HepG2 (cell line): ENCODE measurements around the gene PCDHGA1. TPM values are rescaled to one million over a fixed set of nuclear protein-coding genes. Genes with fewer than 3 reads are reported as not detected.

Experiments
- ATAC-seq: fragments of 200-7000 bp; cut with Tn5 transposase; 3 replicates; pipeline ENCODE4 v1.9.1; 2020; ENCODE audit warnings: mild to moderate bottlenecking, moderate library complexity
- BruUV-seq: library from RNA; stranded (reverse); fragments of 400-500 nt; replicated peaks from 2 replicates; lab custom pipeline; 2021; lab: Mats Ljungman, UMichigan
- CTCF ChIA-PET: fragments of 300-600 bp; formaldehyde crosslinking; extraction: SDS; loops from one replicate; lab custom pipeline; 2021; ENCODE audit warnings: low total read pairs, inconsistent platforms, low intra/inter-chr PET ratio; lab: Yijun Ruan, JAX
- POLR2A ChIA-PET: fragments of 350-600 bp; sonication (Branson Sonifier 250); formaldehyde crosslinking; loops from one replicate; lab custom pipeline; 2020; ENCODE audit warnings: antibody characterized with exemption, inconsistent platforms; lab: Yijun Ruan, JAX
- DNase-seq: peaks from one replicate; pipeline ENCODE4 v3.0.0-alpha.2; 2015; ENCODE audit warnings: low spot score
- FAIRE-seq: peaks from 3 replicates; lab custom pipeline; 2011; peaks lifted over from hg19 to GRCh38; lab: Jason Lieb, UNC
- H2AFZ ChIP-seq: one replicate; pipeline ENCODE4 v1.6.1; 2011; ENCODE audit warnings: low read length, inconsistent platforms
- H3K27ac ChIP-seq: fragments of 300-600 bp; 3 replicates; pipeline ENCODE4 v1.8.0; 2011; ENCODE audit warnings: mixed run types, mild to moderate bottlenecking, mixed read lengths, low read length, inconsistent platforms; ENCODE audit not compliant: insufficient read depth; ENCODE audit errors: extremely low read length
- H3K27me3 ChIP-seq, 2 experiments: fragments of 200-600 bp in 1 of 2; 2 replicates in 1 of 2; 3 replicates in 1 of 2; pipeline versions ENCODE4 v1.6.0 to v1.8.0; 2011; ENCODE audit warnings: low read length in 2 of 2, mild to moderate bottlenecking in 2 of 2, moderate library complexity in 2 of 2, inconsistent platforms in 1 of 2; ENCODE audit not compliant: insufficient read depth in 2 of 2, control insufficient read depth in 1 of 2
- H3K36me3 ChIP-seq, 2 experiments: fragments of 200-600 bp in 1 of 2; replicated peaks in 1 of 2; 2 replicates in 1 of 2; 3 replicates in 1 of 2; pipeline versions ENCODE4 v1.5.1 to v1.8.0; 2011; ENCODE audit warnings: low read length in 2 of 2, inconsistent platforms in 1 of 2; ENCODE audit not compliant: insufficient read depth in 2 of 2, control insufficient read depth in 1 of 2
- H3K4me1 ChIP-seq: 2 replicates; pipeline ENCODE4 v1.5.1; 2012; ENCODE audit warnings: low read length, inconsistent platforms; ENCODE audit not compliant: insufficient read depth
- H3K4me2 ChIP-seq: 2 replicates; pipeline ENCODE4 v1.6.0; 2011; ENCODE audit warnings: low read depth, low read length, inconsistent platforms
- H3K4me3 ChIP-seq, 3 experiments: fragments of 200-600 bp in 1 of 3; sonication (generic), shearing (Covaris generic) in 1 of 3; replicated peaks in 1 of 3; 2 replicates each; pipeline ENCODE4 v1.5.1; 2011 to 2016; ENCODE audit warnings: low read length in 3 of 3, inconsistent platforms in 2 of 3, low read depth in 2 of 3, mild to moderate bottlenecking in 2 of 3, control low read depth in 1 of 3, mixed read lengths in 1 of 3; ENCODE audit not compliant: insufficient read depth in 1 of 3
- H3K79me2 ChIP-seq: one replicate; pipeline ENCODE4 v1.6.1; 2011; ENCODE audit warnings: low read length, inconsistent platforms; ENCODE audit not compliant: insufficient read depth
- H3K9ac ChIP-seq: 2 replicates; pipeline ENCODE4 v1.6.0; 2011; ENCODE audit warnings: mild to moderate bottlenecking, low read depth, low read length, inconsistent platforms; ENCODE audit not compliant: insufficient read depth
- H3K9me3 ChIP-seq: 2 replicates; pipeline ENCODE4 v1.5.1; 2012; ENCODE audit warnings: mild to moderate bottlenecking, low read length
- H4K20me1 ChIP-seq: 2 replicates; pipeline ENCODE4 v1.6.0; 2011; ENCODE audit warnings: inconsistent platforms, mild to moderate bottlenecking, low read length, moderate library complexity; ENCODE audit not compliant: insufficient read depth
- CC2D1A ChIP-seq: sonication (generic); formaldehyde crosslinking; IDR thresholded peaks from 2 replicates; pipeline ENCODE4 v1.8.1; 2023; ENCODE audit warnings: mild to moderate bottlenecking, missing genetic modification reagents
- KAT7 ChIP-seq: IDR thresholded peaks from 2 replicates; pipeline ENCODE4 v1.6.1; 2018; ENCODE audit warnings: borderline replicate concordance, missing compliant biosample characterization
- WGBS: methylation state at CpG from one replicate; pipeline ENCODE4 v1.1.6; 2017; ENCODE audit warnings: low lambda C conversion rate; 5-methylcytosine and 5-hydroxymethylcytosine counted together
- in situ Hi-C: cut with HindIII; loops from 2 replicates; pipeline ENCODE4 v1.10.0; 2017; ENCODE audit warnings: low pct_unique_long_range_greater_than_20kb; ENCODE audit not compliant: extremely low pct_ligation_motif_present
- intact Hi-C: fragments of 100-400 bp; cut with micrococcal nuclease; formaldehyde crosslinking; loops from one replicate; pipeline ENCODE4 v1.10.0; 2022; ENCODE audit not compliant: unreplicated experiment
- polyA plus RNA-seq, 8 experiments: library from polyadenylated mRNA; depleted of rRNA in 3 of 8; stranded (reverse) in 7 of 8; unstranded in 1 of 8; fragments of >200 nt; fragmentation: Illumina TruSeq in 4 of 8; extraction: Trizol in 4 of 8; gene quantifications; 2 replicates each; pipeline versions ENCODE4 v1.2.1 to v1.2.3, GENCODE V29; 2011 to 2016; ENCODE audit warnings: low read depth in 4 of 8, missing spikeins in 1 of 8, mixed read lengths in 1 of 8; ENCODE audit not compliant: insufficient read depth in 1 of 8
- total RNA-seq, 5 experiments: library from RNA; depleted of rRNA; stranded (reverse); fragments of >200 nt; fragmentation: Illumina TruSeq; extraction: Trizol; gene quantifications; 2 replicates each; pipeline ENCODE4 v1.2.3, GENCODE V29; 2016; ENCODE audit warnings: low read depth in 1 of 5
- TF ChIP-seq, protein P1 (sequence below): sonication (generic); formaldehyde crosslinking; IDR thresholded peaks from 2 replicates; pipeline ENCODE4 v1.5.0; 2020; ENCODE audit warnings: mild to moderate bottlenecking, missing genetic modification reagents

PCDHGA1 gene
- total and polyA plus RNA-seq, 2 of the 13 experiments (the other 11 are each of a cell fraction or from before 2014, with no cell fraction given), result 0.31 to 0.40 TPM

DNA sequence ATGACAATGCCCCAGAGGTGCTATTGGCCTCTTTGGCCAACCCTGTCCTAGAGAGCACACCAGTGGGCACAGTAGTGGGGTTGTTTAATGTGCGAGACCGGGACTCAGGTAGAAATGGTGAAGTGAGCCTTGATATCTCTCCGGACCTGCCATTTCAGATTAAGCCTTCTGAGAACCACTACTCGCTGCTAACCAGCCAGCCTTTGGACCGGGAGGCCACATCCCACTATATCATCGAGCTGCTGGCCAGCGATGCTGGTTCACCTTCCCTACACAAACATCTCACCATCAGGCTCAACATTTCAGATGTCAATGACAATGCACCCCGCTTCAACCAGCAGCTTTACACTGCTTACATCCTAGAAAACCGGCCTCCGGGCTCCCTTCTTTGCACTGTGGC lies 160.0 kb downstream of the PCDHGA1 start (continued):
- TF ChIP-seq, protein P1, sequence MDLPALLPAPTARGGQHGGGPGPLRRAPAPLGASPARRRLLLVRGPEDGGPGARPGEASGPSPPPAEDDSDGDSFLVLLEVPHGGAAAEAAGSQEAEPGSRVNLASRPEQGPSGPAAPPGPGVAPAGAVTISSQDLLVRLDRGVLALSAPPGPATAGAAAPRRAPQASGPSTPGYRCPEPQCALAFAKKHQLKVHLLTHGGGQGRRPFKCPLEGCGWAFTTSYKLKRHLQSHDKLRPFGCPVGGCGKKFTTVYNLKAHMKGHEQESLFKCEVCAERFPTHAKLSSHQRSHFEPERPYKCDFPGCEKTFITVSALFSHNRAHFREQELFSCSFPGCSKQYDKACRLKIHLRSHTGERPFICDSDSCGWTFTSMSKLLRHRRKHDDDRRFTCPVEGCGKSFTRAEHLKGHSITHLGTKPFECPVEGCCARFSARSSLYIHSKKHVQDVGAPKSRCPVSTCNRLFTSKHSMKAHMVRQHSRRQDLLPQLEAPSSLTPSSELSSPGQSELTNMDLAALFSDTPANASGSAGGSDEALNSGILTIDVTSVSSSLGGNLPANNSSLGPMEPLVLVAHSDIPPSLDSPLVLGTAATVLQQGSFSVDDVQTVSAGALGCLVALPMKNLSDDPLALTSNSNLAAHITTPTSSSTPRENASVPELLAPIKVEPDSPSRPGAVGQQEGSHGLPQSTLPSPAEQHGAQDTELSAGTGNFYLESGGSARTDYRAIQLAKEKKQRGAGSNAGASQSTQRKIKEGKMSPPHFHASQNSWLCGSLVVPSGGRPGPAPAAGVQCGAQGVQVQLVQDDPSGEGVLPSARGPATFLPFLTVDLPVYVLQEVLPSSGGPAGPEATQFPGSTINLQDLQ (CRISPR knock-in tag), result no peak
- TF ChIP-seq CC2D1A (CRISPR knock-in tag), result no peak

DNA sequence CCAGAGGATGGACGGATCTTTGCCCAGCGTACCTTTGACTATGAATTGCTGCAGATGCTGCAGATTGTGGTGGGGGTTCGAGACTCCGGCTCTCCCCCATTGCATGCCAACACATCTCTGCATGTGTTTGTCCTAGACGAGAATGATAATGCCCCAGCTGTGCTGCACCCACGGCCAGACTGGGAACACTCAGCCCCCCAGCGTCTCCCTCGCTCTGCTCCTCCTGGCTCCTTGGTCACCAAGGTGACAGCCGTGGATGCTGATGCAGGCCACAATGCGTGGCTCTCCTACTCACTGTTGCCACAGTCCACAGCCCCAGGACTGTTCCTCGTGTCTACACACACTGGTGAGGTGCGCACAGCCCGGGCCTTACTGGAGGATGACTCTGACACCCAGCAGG lies 160.5 kb downstream of the PCDHGA1 start:
- FAIRE-seq (no peak), ATAC-seq (no peak), DNase-seq (no peak)
- Histone ChIP-seq H3K36me3 (no peaks in the 10 kb centered on the region), H3K79me2 (no peaks in the 10 kb centered on the region), H3K4me1 (no peaks in the 10 kb centered on the region), H4K20me1 (no peaks in the 10 kb centered on the region), H3K27ac (no peak overlapping the region), H2AFZ (no peak overlapping the region), H3K27me3 (peaks cover 1 to 32% of the 10 kb centered on the region in 2 experiments; a peak in 4 of 5 replicates), H3K9ac (no peak overlapping the region), H3K4me3 (no peak overlapping the region), H3K4me2 (no peak overlapping the region), H3K9me3 (no peaks in the 10 kb centered on the region)
- TF ChIP-seq KAT7 (CRISPR knock-in tag), result no peak
- ChIA-PET CTCF (no interaction called here), POLR2A (no interaction called here)
- WGBS, result 62% methylated on average over 13 of the region's 13 CpGs
- no TSS peak for BruUV-seq
- in situ Hi-C loops (no loop called here), intact Hi-C loops (no loop called here)
